ENCODE data around the gene ASTL. TPM values are rescaled to one million over a fixed set of nuclear protein-coding genes. Genes with fewer than 3 reads are reported as not detected.

The ASTL gene
- total and polyA plus RNA-seq, 2 of the 13 experiments (the other 11 are each of a cell fraction or from before 2014, with no cell fraction given), result not detected

DNA sequence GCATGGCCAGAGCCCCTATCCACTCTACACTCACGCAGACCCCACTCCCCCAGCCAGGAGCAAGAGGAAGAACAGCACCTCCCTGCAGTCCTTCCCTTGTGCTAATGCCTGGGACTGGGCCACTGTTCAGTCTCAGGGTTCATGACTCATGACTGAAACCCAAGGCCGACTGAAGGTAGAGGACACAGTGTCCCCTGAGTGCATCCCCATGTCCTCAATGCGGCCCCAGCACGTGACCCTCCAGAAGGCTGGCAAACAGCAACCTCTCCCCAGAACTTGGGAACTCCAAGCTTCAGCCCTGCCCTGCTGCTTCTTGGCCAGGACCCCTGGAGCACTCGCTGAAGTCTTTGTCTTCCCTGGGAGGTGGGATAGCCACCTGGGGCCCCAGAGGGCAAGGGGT, 15.9 kb downstream of the ASTL start:
- BruUV-seq (replicated peaks), result no TSS peak
- in situ Hi-C loops (cut with HindIII; ENCODE audit: extremely low pct_ligation_motif_present, low pct_unique_long_range_greater_than_20kb), result loop anchor here (25.0 kb wide), 2 partner anchors 110 to 285 kb away; no protein-coding TSS in a partner anchor
- H3K79me2 ChIP-seq (ENCODE audit: insufficient read depth, low read length), result no peaks in the 10 kb centered on the region
- TF ChIP-seq ZNF776 (CRISPR knock-in tag; IDR thresholded peaks at IDR 0.05) (no peak), ZNF12 (CRISPR knock-in tag; IDR thresholded peaks at IDR 0.05) (no peak), MTA3 (CRISPR knock-in tag; IDR thresholded peaks at IDR 0.05) (no peak), ZNF570 (CRISPR knock-in tag; IDR thresholded peaks at IDR 0.05; ENCODE audit: borderline replicate concordance) (no peak), ZNF550 (CRISPR knock-in tag; IDR thresholded peaks at IDR 0.05; ENCODE audit: borderline replicate concordance) (no peak), RFX3 (CRISPR knock-in tag; IDR thresholded peaks at IDR 0.05) (no peak), FOSL2 (CRISPR knock-in tag; IDR thresholded peaks at IDR 0.05) (0 out of 2 replicates have a peak, but pooled peaks have one; percentile 28), NFRKB (IDR thresholded peaks at IDR 0.05) (no peak), HDAC1 (CRISPR knock-in tag; IDR thresholded peaks at IDR 0.05) (no peak), ZFP1 (CRISPR knock-in tag; IDR thresholded peaks at IDR 0.05) (no peak), PTBP1 (IDR thresholded peaks at IDR 0.05; ENCODE audit: low read depth, low read length, poor library complexity, severe bottlenecking) (no peak), BHLHE40 (IDR thresholded peaks at IDR 0.05; ENCODE audit: low read length) (peak; percentile 71), ZNF234 (CRISPR knock-in tag; conservative IDR thresholded peaks at IDR 0.05) (no peak), HMG20A (CRISPR knock-in tag; IDR thresholded peaks at IDR 0.05; ENCODE audit: borderline replicate concordance) (no peak), ZNF878 (CRISPR knock-in tag; IDR thresholded peaks at IDR 0.05) (no peak)
- TF ChIP-seq, protein P1, sequence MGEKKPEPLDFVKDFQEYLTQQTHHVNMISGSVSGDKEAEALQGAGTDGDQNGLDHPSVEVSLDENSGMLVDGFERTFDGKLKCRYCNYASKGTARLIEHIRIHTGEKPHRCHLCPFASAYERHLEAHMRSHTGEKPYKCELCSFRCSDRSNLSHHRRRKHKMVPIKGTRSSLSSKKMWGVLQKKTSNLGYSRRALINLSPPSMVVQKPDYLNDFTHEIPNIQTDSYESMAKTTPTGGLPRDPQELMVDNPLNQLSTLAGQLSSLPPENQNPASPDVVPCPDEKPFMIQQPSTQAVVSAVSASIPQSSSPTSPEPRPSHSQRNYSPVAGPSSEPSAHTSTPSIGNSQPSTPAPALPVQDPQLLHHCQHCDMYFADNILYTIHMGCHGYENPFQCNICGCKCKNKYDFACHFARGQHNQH (CRISPR knock-in tag; IDR thresholded peaks at IDR 0.05), result no peak
- TF ChIP-seq, protein P2, sequence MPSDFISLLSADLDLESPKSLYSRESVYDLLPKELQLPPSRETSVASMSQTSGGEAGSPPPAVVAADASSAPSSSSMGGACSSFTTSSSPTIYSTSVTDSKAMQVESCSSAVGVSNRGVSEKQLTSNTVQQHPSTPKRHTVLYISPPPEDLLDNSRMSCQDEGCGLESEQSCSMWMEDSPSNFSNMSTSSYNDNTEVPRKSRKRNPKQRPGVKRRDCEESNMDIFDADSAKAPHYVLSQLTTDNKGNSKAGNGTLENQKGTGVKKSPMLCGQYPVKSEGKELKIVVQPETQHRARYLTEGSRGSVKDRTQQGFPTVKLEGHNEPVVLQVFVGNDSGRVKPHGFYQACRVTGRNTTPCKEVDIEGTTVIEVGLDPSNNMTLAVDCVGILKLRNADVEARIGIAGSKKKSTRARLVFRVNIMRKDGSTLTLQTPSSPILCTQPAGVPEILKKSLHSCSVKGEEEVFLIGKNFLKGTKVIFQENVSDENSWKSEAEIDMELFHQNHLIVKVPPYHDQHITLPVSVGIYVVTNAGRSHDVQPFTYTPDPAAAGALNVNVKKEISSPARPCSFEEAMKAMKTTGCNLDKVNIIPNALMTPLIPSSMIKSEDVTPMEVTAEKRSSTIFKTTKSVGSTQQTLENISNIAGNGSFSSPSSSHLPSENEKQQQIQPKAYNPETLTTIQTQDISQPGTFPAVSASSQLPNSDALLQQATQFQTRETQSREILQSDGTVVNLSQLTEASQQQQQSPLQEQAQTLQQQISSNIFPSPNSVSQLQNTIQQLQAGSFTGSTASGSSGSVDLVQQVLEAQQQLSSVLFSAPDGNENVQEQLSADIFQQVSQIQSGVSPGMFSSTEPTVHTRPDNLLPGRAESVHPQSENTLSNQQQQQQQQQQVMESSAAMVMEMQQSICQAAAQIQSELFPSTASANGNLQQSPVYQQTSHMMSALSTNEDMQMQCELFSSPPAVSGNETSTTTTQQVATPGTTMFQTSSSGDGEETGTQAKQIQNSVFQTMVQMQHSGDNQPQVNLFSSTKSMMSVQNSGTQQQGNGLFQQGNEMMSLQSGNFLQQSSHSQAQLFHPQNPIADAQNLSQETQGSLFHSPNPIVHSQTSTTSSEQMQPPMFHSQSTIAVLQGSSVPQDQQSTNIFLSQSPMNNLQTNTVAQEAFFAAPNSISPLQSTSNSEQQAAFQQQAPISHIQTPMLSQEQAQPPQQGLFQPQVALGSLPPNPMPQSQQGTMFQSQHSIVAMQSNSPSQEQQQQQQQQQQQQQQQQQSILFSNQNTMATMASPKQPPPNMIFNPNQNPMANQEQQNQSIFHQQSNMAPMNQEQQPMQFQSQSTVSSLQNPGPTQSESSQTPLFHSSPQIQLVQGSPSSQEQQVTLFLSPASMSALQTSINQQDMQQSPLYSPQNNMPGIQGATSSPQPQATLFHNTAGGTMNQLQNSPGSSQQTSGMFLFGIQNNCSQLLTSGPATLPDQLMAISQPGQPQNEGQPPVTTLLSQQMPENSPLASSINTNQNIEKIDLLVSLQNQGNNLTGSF (CRISPR knock-in tag; IDR thresholded peaks at IDR 0.05), result no peak
- TF ChIP-seq, protein P3, sequence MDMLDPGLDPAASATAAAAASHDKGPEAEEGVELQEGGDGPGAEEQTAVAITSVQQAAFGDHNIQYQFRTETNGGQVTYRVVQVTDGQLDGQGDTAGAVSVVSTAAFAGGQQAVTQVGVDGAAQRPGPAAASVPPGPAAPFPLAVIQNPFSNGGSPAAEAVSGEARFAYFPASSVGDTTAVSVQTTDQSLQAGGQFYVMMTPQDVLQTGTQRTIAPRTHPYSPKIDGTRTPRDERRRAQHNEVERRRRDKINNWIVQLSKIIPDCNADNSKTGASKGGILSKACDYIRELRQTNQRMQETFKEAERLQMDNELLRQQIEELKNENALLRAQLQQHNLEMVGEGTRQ (IDR thresholded peaks at IDR 0.05; ENCODE audit: low read depth, low read length), result peak; percentile 40; the same call in 1 of the 2 replicates
- TF ChIP-seq, protein P3 (CRISPR knock-in tag; IDR thresholded peaks at IDR 0.05; ENCODE audit: borderline replicate concordance), result peak; percentile 49; the same call in 1 of the 2 replicates

More for the DNA sequence above, 15.9 kb downstream of the ASTL start:
- H3K4me1 ChIP-seq (ENCODE audit: insufficient read depth, low read length), result peaks cover 11% of the 10 kb centered on the region; the same call in 1 of the 2 replicates
- DNase-seq (ENCODE audit: low spot score) (no peak), FAIRE-seq (no peak), ATAC-seq (peak; percentile 35)
- no peaks in the 10 kb centered on the region for H4K20me1 ChIP-seq (ENCODE audit: insufficient read depth, low read length)
- intact Hi-C loops (cut with micrococcal nuclease; ENCODE audit: unreplicated experiment), result no loop called here
- H2AFZ ChIP-seq (ENCODE audit: low read length), result no peak overlapping the region
- peaks cover 20 to 76% of the 10 kb centered on the region in 2 experiments for H3K27me3 ChIP-seq (ENCODE audit: control insufficient read depth in 1 of 2, insufficient read depth in 2 of 2, low read length in 2 of 2)
- ChIA-PET CTCF (ENCODE audit: low intra/inter-chr PET ratio, low total read pairs) (no interaction called here), POLR2A (no interaction called here)
- H3K9ac ChIP-seq (ENCODE audit: insufficient read depth, low read depth, low read length), result no peak overlapping the region
- 18% methylated on average over 4 of the region's 5 CpGs for WGBS (ENCODE audit: low lambda C conversion rate)
- H3K27ac ChIP-seq (ENCODE audit: extremely low read length, insufficient read depth, low read length), result no peak overlapping the region
- no peak overlapping the region for H3K4me3 ChIP-seq (replicated peaks in 1 of 3; ENCODE audit: insufficient read depth in 1 of 3, low read depth in 2 of 3, low read length in 3 of 3)
- no peak overlapping the region for H3K4me2 ChIP-seq (ENCODE audit: low read depth, low read length)
- no peaks in the 10 kb centered on the region for H3K36me3 ChIP-seq (replicated peaks in 1 of 2; ENCODE audit: control insufficient read depth in 1 of 2, insufficient read depth in 2 of 2, low read length in 2 of 2)
- H3K9me3 ChIP-seq (ENCODE audit: low read length), result no peaks in the 10 kb centered on the region
